ENCODE results near the gene SELENOI.

- TF ChIP-seq POLR2AphosphoS5 (IDR thresholded peaks at IDR 0.05; ENCODE audit: low read depth, low read length) (no peak), POLR2A (IDR thresholded peaks at IDR 0.05; ENCODE audit: low read depth, low read length) (no peak)
Observed at GRCh38 chr2:26395394-26395793, 49.5 kb downstream of the SELENOI start.
